ENCODE measurements around the gene YAP1. TPM values are rescaled to one million over a fixed set of nuclear protein-coding genes. Genes with fewer than 3 reads are reported as not detected.

Gene YAP1
- total RNA-seq, 1 experiment from 2014 or later, result 80.5 TPM

DNA sequence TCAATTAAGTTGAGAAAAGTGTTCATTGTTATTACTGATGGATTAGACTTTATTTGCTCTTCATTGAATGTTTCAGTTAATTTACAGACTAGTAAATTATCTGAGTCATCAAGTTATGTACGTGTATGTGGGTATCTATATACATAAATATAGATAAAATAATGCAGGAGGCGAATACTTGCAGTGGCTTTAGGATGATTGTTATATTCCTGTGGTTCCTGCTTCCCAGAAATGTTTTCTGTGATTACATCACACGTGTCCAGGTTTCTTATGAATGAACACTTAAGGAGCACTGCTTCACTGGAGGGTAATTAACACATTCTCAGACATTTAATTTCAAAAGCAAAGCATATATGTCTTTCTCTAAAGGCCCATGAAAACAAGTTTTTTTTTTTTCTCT is 28.4 kb downstream of the YAP1 start:
- DNase-seq, result no peak
- no peak overlapping the region for H3K4me3 ChIP-seq (ENCODE audit: insufficient read depth, low read depth, low read length)
- H3K27me3 ChIP-seq (ENCODE audit: control insufficient read depth, insufficient read depth, low read length), result no peaks in the 10 kb centered on the region
- H3K36me3 ChIP-seq (replicated peaks; ENCODE audit: control insufficient read depth, insufficient read depth, low read length), result no peaks in the 10 kb centered on the region

DNA sequence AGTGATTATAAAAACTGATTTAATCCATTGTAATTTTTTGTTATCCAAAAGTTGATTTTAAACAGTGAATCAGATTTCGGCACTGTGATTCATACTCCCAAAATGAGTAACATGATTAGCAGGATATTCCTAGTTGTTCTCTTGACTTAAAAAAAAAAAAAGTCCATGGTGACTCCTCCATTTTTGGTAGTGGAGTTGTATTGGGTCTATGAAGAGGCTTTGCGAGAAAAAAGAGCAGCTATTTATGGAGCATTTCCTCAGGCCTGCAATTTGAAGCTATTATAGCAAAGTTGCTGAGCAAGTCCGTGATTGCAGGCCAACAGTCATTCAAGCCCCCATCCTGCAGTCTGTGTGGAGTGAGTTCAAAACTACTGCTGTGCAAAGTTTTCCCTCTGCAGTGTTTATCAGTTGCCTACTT is 28.8 kb downstream of the YAP1 start:
- Histone ChIP-seq H3K27me3 (ENCODE audit: control insufficient read depth, insufficient read depth, low read length) (no peaks in the 10 kb centered on the region), H3K4me3 (ENCODE audit: insufficient read depth, low read depth, low read length) (no peak overlapping the region), H3K36me3 (replicated peaks; ENCODE audit: control insufficient read depth, insufficient read depth, low read length) (no peaks in the 10 kb centered on the region)
- DNase-seq, result no peak

DNA sequence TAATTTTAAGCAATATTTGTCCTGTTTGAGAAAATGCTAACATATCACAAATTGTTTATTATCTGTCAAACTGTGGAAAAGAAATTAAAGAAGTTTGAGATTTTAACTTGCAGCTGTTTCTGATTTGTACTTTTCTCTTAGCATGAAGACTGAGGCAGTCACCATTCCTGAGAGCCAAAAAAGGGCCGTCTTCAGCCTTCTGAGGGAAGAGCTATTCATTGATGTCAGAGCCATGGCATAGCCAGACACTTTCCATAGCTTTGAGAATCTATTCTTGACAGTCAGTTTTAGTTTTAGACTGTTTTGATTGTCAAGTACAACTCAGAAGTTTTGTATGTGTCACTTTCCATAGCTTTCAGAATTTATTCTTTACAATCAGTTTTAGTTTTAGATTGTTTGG is 32.1 kb downstream of the YAP1 start:
- Histone ChIP-seq H3K36me3 (replicated peaks; ENCODE audit: control insufficient read depth, insufficient read depth, low read length) (no peaks in the 10 kb centered on the region), H3K4me3 (ENCODE audit: insufficient read depth, low read depth, low read length) (no peak overlapping the region), H3K27me3 (ENCODE audit: control insufficient read depth, insufficient read depth, low read length) (no peaks in the 10 kb centered on the region)
- no peak for DNase-seq

DNA sequence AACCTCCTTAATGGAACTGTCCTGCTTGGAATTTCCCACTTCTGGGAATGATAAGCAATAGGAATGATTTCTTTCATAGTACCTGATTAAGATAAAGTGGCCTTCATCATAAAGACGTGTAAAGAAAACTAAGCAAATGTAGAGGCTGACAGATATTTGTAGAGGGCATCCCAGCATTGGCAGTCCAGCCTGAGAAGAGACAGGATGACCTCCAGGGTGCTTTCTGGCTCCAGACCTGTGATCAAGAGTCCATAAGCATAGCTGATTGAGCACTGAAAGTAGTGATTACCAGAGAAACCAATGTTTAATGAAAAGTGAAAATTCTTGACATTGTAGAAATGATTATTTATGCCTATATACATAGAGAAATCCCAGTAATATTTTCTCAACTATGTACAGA is 33.6 kb downstream of the YAP1 start:
- Histone ChIP-seq H3K36me3 (replicated peaks; ENCODE audit: control insufficient read depth, insufficient read depth, low read length) (no peaks in the 10 kb centered on the region), H3K4me3 (ENCODE audit: insufficient read depth, low read depth, low read length) (no peak overlapping the region)

DNA sequence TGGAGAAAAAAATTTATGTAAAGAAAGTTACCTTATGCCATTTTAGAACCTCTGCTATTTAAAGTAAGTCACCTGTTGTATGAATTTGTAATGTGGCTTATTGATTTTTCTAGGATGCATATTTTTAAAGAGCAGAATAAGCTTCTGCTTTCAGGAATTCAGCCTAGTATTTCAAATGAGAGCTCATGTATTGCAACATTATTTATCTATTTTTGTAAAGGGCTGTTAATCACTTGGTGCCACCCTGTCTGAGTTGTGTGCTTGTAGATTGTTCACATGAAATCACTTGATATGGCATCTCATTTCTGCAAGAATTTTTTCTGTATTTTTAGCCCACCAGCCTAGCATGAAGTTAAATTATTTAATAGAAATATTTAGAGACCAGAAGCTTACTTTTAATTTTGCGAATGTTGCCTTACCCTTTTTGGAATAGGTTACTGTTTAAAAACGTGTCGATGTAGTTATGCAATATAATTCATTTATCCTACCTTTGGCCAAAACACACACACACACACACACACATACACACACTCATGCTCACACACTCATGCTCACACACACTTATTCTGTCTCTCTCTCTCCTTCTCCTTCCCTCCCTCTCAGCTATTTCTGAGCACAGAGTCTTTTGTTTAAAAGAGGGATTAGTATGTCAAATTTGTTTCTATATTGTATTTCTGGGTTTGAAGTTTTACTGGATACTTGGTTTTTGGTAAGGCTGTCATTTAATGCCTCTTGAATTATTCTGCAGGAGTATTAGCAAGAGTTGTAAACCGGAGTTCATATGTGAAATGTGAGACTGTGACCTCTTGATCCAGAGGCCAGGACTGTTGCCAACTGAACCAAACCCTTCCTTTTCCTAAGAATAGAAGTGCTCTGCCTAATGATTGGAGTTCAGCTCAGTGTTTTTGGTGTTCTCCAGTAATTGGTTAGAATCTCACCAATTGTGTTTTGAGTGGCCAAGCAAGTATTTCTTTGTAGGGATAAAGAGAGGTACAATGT is 34.4 kb downstream of the YAP1 start:
- H3K4me3 ChIP-seq (ENCODE audit: insufficient read depth, low read depth, low read length), result no peak overlapping the region
- no peak for DNase-seq
- no peaks in the 10 kb centered on the region for H3K27me3 ChIP-seq (ENCODE audit: control insufficient read depth, insufficient read depth, low read length)
- H3K36me3 ChIP-seq (replicated peaks; ENCODE audit: control insufficient read depth, insufficient read depth, low read length), result no peaks in the 10 kb centered on the region

More for the DNA sequence above, 33.6 kb downstream of the YAP1 start:
- DNase-seq, result no peak
- H3K27me3 ChIP-seq (ENCODE audit: control insufficient read depth, insufficient read depth, low read length), result no peaks in the 10 kb centered on the region

DNA sequence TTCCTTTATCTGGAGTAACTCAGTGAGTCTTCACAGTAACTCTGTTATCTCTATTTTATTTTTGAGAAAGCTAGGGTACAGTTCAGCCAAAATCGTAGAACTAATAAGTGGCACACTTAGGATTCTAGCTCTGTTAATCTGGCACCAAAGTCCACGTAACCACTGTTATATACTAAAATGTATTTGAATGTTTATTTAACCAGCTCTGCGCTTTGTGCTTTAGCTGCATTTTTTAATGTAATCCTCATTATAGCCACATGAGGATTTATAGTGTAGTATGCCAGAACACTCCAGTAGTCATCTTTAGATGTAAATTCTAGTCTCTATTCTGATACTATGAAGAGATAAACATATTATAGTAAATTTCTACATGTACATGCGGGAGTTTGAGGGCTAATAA is 36.8 kb downstream of the YAP1 start:
- no peak for DNase-seq
- H3K4me3 ChIP-seq (ENCODE audit: insufficient read depth, low read depth, low read length), result no peak overlapping the region
- no peaks in the 10 kb centered on the region for H3K36me3 ChIP-seq (replicated peaks; ENCODE audit: control insufficient read depth, insufficient read depth, low read length)
- no peaks in the 10 kb centered on the region for H3K27me3 ChIP-seq (ENCODE audit: control insufficient read depth, insufficient read depth, low read length)

DNA sequence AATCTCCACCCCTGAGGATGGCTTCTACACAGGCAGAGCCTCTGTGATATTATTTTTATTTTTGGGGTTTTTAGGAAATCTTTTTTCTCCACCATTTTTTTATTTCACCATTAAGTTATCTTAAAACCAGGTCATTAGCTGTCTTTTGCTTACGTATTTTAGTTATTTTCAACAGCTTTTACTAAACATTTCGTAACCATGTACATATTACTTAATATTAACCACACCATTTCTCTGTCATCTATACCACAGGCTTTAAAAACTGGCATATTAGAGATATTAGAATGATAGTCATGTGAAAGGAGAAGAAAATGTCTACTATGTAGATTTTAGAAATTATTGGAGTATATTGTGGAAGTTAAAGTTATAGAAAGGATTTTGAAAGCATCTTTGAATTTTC is 37.4 kb downstream of the YAP1 start:
- H3K4me3 ChIP-seq (ENCODE audit: insufficient read depth, low read depth, low read length), result no peak overlapping the region
- H3K27me3 ChIP-seq (ENCODE audit: control insufficient read depth, insufficient read depth, low read length), result no peaks in the 10 kb centered on the region
- no peaks in the 10 kb centered on the region for H3K36me3 ChIP-seq (replicated peaks; ENCODE audit: control insufficient read depth, insufficient read depth, low read length)
- DNase-seq, result no peak

DNA sequence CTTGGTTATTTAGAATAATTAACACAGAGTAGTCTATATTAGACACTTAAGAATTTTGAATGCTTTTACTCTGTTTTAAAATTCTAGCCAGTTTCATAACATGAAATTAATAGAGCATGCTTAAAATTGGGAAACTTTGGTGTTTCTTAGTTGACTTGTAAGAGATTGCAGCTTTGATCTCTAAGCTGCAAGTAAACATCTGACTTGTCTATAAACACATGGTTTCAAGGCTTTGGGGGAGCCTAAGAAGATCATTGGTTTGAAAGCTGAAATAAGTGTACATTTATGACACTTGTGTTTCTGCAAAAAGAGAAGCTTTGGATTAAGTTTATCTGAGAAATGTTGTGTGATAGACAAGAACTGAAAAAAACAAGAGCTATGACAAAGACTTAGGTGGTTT is 37.8 kb downstream of the YAP1 start:
- no peaks in the 10 kb centered on the region for H3K27me3 ChIP-seq (ENCODE audit: control insufficient read depth, insufficient read depth, low read length)
- no peaks in the 10 kb centered on the region for H3K36me3 ChIP-seq (replicated peaks; ENCODE audit: control insufficient read depth, insufficient read depth, low read length)
- no peak for DNase-seq
- H3K4me3 ChIP-seq (ENCODE audit: insufficient read depth, low read depth, low read length), result no peak overlapping the region

DNA sequence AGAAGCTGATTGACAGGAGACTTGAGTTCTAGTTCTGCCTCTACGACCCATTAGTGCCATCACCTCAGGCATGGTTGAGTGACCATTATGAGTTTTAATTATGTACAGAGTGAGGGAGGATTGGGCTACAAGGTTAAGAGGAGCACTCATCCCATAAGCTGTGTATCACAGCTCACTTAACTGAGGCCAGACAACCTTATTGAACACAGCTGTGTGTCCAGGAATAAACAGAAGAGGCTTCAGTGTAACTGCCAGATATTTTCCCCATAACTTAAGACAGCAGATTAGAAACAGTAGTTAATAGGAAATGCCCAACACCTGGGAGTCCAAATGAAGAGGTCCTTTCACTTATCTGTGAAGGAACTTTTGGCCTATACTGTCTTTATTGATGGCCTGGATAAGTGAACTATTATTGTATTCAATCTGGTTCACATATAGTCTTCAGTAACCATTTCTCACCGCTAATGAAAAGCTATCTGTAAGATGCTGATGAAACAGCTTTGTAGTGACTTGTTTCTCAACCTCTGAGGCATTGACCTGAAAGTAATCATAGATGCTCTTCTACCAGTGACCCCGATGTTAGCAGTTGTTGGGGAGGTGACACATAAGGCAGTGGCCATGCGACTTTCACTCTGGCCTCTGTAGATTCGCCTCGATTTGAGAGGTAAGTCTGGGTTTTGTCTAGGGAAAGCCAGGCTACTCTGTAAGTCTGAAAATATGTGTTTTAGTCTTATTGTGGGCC is 41.7 kb downstream of the YAP1 start:
- Histone ChIP-seq H3K36me3 (replicated peaks; ENCODE audit: control insufficient read depth, insufficient read depth, low read length) (no peaks in the 10 kb centered on the region), H3K4me3 (ENCODE audit: insufficient read depth, low read depth, low read length) (no peak overlapping the region), H3K27me3 (ENCODE audit: control insufficient read depth, insufficient read depth, low read length) (no peaks in the 10 kb centered on the region)
- no peak for DNase-seq

DNA sequence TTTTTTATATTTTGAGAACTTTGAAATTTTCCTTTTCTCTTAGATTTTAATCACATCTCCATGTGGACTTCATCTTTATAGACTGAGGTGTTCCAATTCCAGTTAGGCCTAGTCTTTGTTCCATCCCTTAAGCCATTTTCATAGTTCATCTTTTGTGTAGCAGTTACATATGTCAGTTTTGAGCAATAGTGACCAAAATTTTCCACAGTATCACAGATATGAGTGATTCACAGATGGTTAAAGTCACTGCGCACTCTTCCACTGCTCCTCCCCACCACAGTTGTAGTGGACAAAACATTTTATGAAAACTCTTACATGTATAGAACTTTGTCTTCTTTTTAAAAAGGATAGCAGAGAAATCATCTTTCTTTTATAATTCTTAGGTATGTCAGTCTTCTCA is 42.8 kb downstream of the YAP1 start:
- DNase-seq, result no peak
- no peaks in the 10 kb centered on the region for H3K27me3 ChIP-seq (ENCODE audit: control insufficient read depth, insufficient read depth, low read length)
- H3K4me3 ChIP-seq (ENCODE audit: insufficient read depth, low read depth, low read length), result no peak overlapping the region
- H3K36me3 ChIP-seq (replicated peaks; ENCODE audit: control insufficient read depth, insufficient read depth, low read length), result no peaks in the 10 kb centered on the region

DNA sequence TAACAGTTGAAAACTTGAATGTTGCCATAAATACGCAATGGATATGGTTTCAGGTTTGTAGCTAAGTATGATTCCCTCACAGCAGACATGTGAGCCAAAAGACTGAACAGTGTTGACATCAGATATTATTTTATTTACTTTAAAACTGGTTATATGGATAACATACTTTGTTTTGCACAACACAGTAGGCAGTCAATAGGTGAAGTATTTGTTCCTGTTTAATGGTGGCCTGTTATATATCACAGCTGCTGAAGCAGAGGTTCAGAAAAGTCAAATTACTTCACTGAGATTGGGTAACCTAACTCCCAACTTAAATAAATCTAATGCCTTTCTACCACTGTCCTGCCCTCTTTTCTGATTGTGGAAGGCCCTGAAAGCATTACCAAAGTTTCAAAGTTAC is 44.6 kb downstream of the YAP1 start:
- no peak overlapping the region for H3K4me3 ChIP-seq (ENCODE audit: insufficient read depth, low read depth, low read length)
- no peaks in the 10 kb centered on the region for H3K27me3 ChIP-seq (ENCODE audit: control insufficient read depth, insufficient read depth, low read length)
- DNase-seq, result no peak
- no peaks in the 10 kb centered on the region for H3K36me3 ChIP-seq (replicated peaks; ENCODE audit: control insufficient read depth, insufficient read depth, low read length)

DNA sequence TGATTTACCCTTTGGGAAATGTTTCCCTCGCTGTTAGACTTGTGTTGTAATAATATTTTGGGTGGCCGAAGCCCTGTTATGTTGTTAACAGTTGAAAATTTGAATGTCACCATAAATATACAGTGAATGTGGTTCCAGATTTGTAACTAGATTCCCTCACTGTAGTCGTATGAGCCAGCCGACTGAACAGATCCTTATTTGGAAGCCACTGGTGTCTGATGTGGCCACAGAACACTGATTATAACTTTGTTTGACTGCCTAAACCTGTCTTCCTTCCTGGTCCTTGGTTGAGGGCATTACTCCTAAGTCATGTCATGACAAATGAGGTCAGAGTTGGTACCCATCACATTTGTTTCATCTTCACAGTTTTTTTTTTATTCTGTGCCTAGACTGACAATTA is 45.4 kb downstream of the YAP1 start:
- H3K36me3 ChIP-seq (replicated peaks; ENCODE audit: control insufficient read depth, insufficient read depth, low read length), result no peaks in the 10 kb centered on the region
- H3K27me3 ChIP-seq (ENCODE audit: control insufficient read depth, insufficient read depth, low read length), result no peaks in the 10 kb centered on the region
- no peak for DNase-seq
- no peak overlapping the region for H3K4me3 ChIP-seq (ENCODE audit: insufficient read depth, low read depth, low read length)

DNA sequence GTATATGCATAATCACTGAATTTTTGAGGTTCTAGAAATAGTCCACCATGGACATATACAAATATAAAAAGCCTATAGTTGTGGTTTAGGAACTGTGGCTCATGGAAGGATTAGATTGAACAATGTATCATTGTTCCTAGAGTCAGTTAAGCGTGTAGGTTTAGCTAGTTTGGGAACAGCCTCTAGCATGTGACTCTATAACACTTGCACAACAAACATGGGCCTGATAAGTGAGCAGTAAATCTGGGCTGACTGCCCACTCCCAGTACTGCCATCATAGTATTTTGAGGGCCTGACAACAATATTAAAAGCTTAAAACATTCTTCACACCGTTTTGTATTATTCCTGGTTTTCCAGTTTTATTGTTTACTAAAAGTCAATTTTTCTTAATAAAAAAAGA is 47.0 kb downstream of the YAP1 start:
- no peak overlapping the region for H3K4me3 ChIP-seq (ENCODE audit: insufficient read depth, low read depth, low read length)

DNA sequence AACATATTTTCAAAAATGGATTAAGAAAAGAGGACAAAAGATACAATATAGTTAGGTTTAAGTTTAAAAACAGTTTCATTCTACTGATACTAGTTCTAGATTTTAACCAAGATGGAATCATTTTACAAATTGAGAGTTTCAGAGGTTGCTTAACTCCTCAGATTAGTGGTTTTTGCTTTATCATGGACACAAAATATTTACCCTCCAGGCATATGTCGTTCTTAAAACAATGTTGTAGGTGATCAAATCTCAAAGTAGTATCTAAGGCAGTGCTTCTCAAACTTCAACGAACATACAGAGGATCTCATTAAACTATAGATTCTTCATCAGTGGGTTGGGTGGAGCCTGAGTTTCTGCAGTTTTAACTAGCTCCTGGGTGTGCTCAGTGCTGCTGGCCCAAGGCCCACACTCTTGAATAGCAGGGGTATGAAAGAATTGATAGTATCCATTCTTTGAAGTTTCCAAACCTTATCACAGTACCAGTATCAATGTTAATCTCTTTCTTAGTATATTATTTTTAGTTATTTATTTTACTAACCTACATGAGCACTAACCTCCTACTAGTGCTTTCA is 48.0 kb downstream of the YAP1 start:
- Histone ChIP-seq H3K27me3 (ENCODE audit: control insufficient read depth, insufficient read depth, low read length) (no peaks in the 10 kb centered on the region), H3K36me3 (replicated peaks; ENCODE audit: control insufficient read depth, insufficient read depth, low read length) (no peaks in the 10 kb centered on the region), H3K4me3 (ENCODE audit: insufficient read depth, low read depth, low read length) (no peak overlapping the region)
- no peak for DNase-seq

More for the DNA sequence above, 47.0 kb downstream of the YAP1 start:
- H3K27me3 ChIP-seq (ENCODE audit: control insufficient read depth, insufficient read depth, low read length), result no peaks in the 10 kb centered on the region
- no peaks in the 10 kb centered on the region for H3K36me3 ChIP-seq (replicated peaks; ENCODE audit: control insufficient read depth, insufficient read depth, low read length)
- no peak for DNase-seq

DNA sequence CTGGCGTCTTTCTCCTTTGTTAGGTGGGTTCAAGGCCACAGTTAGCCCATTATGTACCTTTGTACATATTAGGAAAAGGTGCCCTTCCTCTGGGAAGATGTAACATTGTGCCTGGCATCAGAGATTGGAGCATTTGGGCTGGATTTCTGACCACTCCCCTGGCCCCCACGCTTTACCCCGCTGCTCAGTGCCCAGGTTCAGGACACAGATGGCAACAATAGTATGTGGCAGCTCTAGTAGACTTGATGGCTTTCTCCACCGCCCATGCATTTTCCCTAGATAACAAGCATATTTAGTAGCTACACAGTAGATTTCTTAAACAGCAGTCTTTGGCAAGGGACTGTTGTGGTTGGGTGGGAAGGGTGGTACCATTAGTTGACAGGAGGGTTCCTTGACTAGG is 53.1 kb downstream of the YAP1 start:
- Histone ChIP-seq H3K27me3 (ENCODE audit: control insufficient read depth, insufficient read depth, low read length) (no peaks in the 10 kb centered on the region), H3K4me3 (ENCODE audit: insufficient read depth, low read depth, low read length) (no peak overlapping the region), H3K36me3 (replicated peaks; ENCODE audit: control insufficient read depth, insufficient read depth, low read length) (no peaks in the 10 kb centered on the region)
- DNase-seq, result no peak
